Mesothelial cell of epicardium (in vitro differentiated cells): ENCODE results near the gene MYCBP2. TPM values are rescaled to one million over a fixed set of nuclear protein-coding genes. Genes with fewer than 3 reads are reported as not detected.
"Not testable (repeated sequence)": the region's sequence is repeated elsewhere in the genome, so short reads cannot be mapped to it uniquely, and the experiment has no call there.

Experiments
- DNase-seq, 2 experiments: peaks; one replicate each; pipeline ENCODE4 v3.0.0; 2021; ENCODE audit warnings: low spot score in 2 of 2; ENCODE audit not compliant: unreplicated experiment in 2 of 2
- H3K27ac Mint-ChIP-seq: 2 replicates; pipeline ENCODE4 v1.8.0; 2021; ENCODE audit warnings: mixed read lengths
- H3K27me3 Mint-ChIP-seq: 2 replicates; pipeline ENCODE4 v1.8.0; 2021; ENCODE audit warnings: low read depth, mixed read lengths
- H3K36me3 Mint-ChIP-seq: 2 replicates; pipeline ENCODE4 v1.8.0; 2021; ENCODE audit warnings: mixed read lengths
- H3K4me1 Mint-ChIP-seq: 2 replicates; pipeline ENCODE4 v1.8.0; 2021; ENCODE audit warnings: mixed read lengths
- H3K4me3 Mint-ChIP-seq: 2 replicates; pipeline ENCODE4 v1.8.0; 2021; ENCODE audit warnings: mild to moderate bottlenecking, moderate library complexity, mixed read lengths
- H3K9me3 Mint-ChIP-seq: 2 replicates; pipeline ENCODE4 v1.8.0; 2021; ENCODE audit warnings: mixed read lengths
- total RNA-seq: library from RNA; stranded (reverse); gene quantifications from 3 replicates; pipeline ENCODE4 v1.2.1, GENCODE V29; 2021
- TF ChIP-seq, protein P1 (sequence below): fragments of 200-600 bp; sonication (generic); IDR thresholded peaks from one replicate; pipeline ENCODE4 v1.5.0; 2021; ENCODE audit warnings: antibody characterized with exemption; ENCODE audit not compliant: unreplicated experiment

The MYCBP2 gene
- total RNA-seq, 1 donor from 2014 or later, result 72.3 TPM

DNA sequence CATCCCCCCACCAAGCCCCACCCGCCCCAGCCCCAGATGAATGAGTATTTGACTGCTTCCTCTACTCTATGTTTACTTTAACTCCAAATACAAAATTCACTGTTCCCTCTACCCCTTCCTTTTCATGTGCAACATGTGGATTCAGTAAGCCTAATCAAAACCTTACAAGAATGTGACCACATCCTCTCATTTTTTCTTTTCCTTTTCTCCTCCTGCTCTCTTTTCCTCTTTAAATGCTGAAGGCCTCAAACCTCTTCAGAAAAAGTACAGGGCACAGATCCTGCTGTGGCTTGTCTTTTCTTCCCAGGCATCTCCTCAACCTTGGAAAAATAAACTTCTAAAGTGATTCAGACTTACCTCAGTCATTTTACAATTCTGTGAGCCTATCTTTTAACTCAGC lies 119.0 kb downstream of the MYCBP2 start:
- peaks cover 33% of the 10 kb centered on the region for H3K36me3 Mint-ChIP-seq
- H3K27me3 Mint-ChIP-seq, result no peaks in the 10 kb centered on the region
- DNase-seq, result no peak
- TF ChIP-seq, protein P1, sequence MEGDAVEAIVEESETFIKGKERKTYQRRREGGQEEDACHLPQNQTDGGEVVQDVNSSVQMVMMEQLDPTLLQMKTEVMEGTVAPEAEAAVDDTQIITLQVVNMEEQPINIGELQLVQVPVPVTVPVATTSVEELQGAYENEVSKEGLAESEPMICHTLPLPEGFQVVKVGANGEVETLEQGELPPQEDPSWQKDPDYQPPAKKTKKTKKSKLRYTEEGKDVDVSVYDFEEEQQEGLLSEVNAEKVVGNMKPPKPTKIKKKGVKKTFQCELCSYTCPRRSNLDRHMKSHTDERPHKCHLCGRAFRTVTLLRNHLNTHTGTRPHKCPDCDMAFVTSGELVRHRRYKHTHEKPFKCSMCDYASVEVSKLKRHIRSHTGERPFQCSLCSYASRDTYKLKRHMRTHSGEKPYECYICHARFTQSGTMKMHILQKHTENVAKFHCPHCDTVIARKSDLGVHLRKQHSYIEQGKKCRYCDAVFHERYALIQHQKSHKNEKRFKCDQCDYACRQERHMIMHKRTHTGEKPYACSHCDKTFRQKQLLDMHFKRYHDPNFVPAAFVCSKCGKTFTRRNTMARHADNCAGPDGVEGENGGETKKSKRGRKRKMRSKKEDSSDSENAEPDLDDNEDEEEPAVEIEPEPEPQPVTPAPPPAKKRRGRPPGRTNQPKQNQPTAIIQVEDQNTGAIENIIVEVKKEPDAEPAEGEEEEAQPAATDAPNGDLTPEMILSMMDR, result no peak
- H3K4me3 Mint-ChIP-seq, result no peak overlapping the region
- no peaks in the 10 kb centered on the region for H3K4me1 Mint-ChIP-seq
- no peak overlapping the region for H3K27ac Mint-ChIP-seq
- H3K9me3 Mint-ChIP-seq, result peaks cover 6% of the 10 kb centered on the region

DNA sequence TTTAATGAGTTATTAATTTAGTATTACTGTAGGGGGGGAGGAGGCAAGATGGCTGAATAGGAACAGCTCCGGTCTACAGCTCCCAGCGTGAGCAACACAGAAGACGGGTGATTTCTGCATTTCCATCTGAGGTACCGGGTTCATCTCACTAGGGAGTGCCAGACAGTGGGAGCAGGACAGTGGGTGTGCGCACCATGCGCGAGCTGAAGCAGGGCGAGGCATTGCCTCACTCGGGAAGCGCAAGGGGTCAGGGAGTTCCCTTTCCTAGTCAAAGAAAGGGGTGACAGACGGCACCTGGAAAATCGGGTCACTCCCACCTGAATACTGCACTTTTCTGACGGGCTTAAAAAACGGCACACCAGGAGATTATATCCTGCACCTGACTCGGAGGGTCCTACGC lies 127.9 kb downstream of the MYCBP2 start:
- H3K4me3 Mint-ChIP-seq, H3K4me1 Mint-ChIP-seq, H3K27me3 Mint-ChIP-seq, DNase-seq, H3K27ac Mint-ChIP-seq, H3K9me3 Mint-ChIP-seq: not testable (repeated sequence)
- H3K36me3 Mint-ChIP-seq, result peaks cover 29% of the 10 kb centered on the region

GRCh38 chr13:77196052-77196618 lies 130.8 kb downstream of the MYCBP2 start:
- H3K27me3 Mint-ChIP-seq, result no peaks in the 10 kb centered on the region
- TF ChIP-seq, protein P1, result no peak
- no peaks in the 10 kb centered on the region for H3K4me1 Mint-ChIP-seq
- H3K36me3 Mint-ChIP-seq, result peaks cover 22% of the 10 kb centered on the region
- no peak for DNase-seq
- H3K9me3 Mint-ChIP-seq, result peaks cover 4% of the 10 kb centered on the region
- H3K27ac Mint-ChIP-seq, result no peak overlapping the region
- H3K4me3 Mint-ChIP-seq, result no peak overlapping the region

- DNase-seq, result no peak
- H3K27me3 Mint-ChIP-seq, result no peaks in the 10 kb centered on the region
- no peak overlapping the region for H3K27ac Mint-ChIP-seq
- H3K9me3 Mint-ChIP-seq, result peaks cover 4% of the 10 kb centered on the region
- TF ChIP-seq, protein P1, result no peak
- H3K36me3 Mint-ChIP-seq, result peaks cover 24% of the 10 kb centered on the region
- no peaks in the 10 kb centered on the region for H3K4me1 Mint-ChIP-seq
- H3K4me3 Mint-ChIP-seq, result no peak overlapping the region
These were observed 136.4 kb downstream of the MYCBP2 start for GRCh38 chr13:77190349-77190958.

- H3K9me3 Mint-ChIP-seq, result peaks cover 4% of the 10 kb centered on the region
- H3K27ac Mint-ChIP-seq, result no peak overlapping the region
- no peak for DNase-seq
- TF ChIP-seq, protein P1, result no peak
- H3K36me3 Mint-ChIP-seq, result peaks cover 33% of the 10 kb centered on the region
- no peaks in the 10 kb centered on the region for H3K27me3 Mint-ChIP-seq
- no peak overlapping the region for H3K4me3 Mint-ChIP-seq
- no peaks in the 10 kb centered on the region for H3K4me1 Mint-ChIP-seq
These were observed 141.2 kb downstream of the MYCBP2 start for GRCh38 chr13:77185721-77186120.

- Mint-ChIP-seq H3K36me3 (peaks cover 42% of the 10 kb centered on the region), H3K9me3 (peaks cover 4% of the 10 kb centered on the region), H3K4me1 (no peaks in the 10 kb centered on the region), H3K27ac (no peak overlapping the region), H3K27me3 (no peaks in the 10 kb centered on the region), H3K4me3 (no peak overlapping the region)
- TF ChIP-seq, protein P1, result no peak
- no peak for DNase-seq
These were observed 142.4 kb downstream of the MYCBP2 start for GRCh38 chr13:77184455-77184854.
